Ovary (tissue), 3 donors: Measurements from ENCODE around the gene DHX57.

Experiments
- EP300 ChIP-seq: sonication (generic); formaldehyde crosslinking; IDR thresholded peaks from one replicate; pipeline ENCODE4 v1.6.1; 2017; ENCODE audit warnings: antibody characterized with exemption
- POLR2A ChIP-seq: fragments of 450-650 bp; IDR thresholded peaks from one replicate; pipeline ENCODE4 v1.6.1; 2017; ENCODE audit warnings: antibody characterized with exemption, mild to moderate bottlenecking, moderate library complexity
- TF ChIP-seq, protein P1 (sequence below), 3 donors: fragments of 450-650 bp in 2 of 3; fragments of 200-600 bp in 1 of 3; IDR thresholded peaks; one replicate each; pipeline versions ENCODE4 v1.5.1 to v1.8.0; 2016 to 2022; ENCODE audit warnings: antibody characterized with exemption in 3 of 3, mild to moderate bottlenecking in 1 of 3
- donor health status: DM: no; HTN: no; CAD: no.

GRCh38 chr2:38828460-38828859, 47.3 kb downstream of the DHX57 start:
- TF ChIP-seq, protein P1, sequence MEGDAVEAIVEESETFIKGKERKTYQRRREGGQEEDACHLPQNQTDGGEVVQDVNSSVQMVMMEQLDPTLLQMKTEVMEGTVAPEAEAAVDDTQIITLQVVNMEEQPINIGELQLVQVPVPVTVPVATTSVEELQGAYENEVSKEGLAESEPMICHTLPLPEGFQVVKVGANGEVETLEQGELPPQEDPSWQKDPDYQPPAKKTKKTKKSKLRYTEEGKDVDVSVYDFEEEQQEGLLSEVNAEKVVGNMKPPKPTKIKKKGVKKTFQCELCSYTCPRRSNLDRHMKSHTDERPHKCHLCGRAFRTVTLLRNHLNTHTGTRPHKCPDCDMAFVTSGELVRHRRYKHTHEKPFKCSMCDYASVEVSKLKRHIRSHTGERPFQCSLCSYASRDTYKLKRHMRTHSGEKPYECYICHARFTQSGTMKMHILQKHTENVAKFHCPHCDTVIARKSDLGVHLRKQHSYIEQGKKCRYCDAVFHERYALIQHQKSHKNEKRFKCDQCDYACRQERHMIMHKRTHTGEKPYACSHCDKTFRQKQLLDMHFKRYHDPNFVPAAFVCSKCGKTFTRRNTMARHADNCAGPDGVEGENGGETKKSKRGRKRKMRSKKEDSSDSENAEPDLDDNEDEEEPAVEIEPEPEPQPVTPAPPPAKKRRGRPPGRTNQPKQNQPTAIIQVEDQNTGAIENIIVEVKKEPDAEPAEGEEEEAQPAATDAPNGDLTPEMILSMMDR (IDR thresholded peaks at IDR 0.05), result no peak
- TF ChIP-seq EP300, result no peak
- TF ChIP-seq POLR2A, result no peak
